ENCODE measurements around the gene HOXC4. TPM values are rescaled to one million over a fixed set of nuclear protein-coding genes. Genes with fewer than 3 reads are reported as not detected.

Gene HOXC4
- total and polyA plus RNA-seq, 12 donors = 0.78 to 7.4 (median 2.9) TPM

DNA sequence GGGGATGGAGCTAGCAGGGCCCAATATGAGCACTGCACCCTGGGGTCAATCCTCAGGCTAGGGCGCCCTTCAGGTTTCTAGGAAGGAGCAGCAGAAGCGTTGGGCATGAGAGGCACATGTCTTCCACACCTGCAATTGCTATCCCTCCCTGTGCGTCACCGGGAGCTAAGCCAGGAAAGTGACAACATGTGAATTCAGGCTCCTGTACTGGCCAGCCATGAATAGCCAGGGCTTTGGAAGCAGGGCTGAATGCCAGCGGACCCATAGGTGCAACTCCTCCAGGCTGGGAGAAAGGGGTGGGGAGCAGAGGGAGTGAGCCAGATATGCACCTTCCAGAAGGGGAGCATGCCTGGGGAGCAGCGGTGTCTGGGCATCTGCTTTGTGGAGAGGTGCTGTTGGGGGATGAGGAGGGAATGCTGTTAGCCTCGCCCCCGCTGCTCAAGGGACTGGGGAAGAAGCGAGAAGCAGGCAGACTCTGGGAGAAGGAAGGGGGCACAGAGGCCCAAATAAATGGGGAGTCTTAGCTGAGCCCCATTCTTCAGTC lies 14.7 kb upstream of the HOXC4 start:
- Histone ChIP-seq H3K27ac (peak overlapping the region in 2 of 5 donors; percentile 56 to 82), H3K9me3 (replicated peaks in 1 of 3) (no peaks in the 10 kb centered on the region), H3K4me1 (replicated peaks in 1 of 2) (peaks cover 2 to 6% of the 10 kb centered on the region in 2 donors), H3K4me3 (no peak overlapping the region), H3K27me3 (no peaks in the 10 kb centered on the region), H3K36me3 (replicated peaks in 1 of 2) (no peaks in the 10 kb centered on the region)
- 61 to 72% (median 69%) methylated on average over 7 to 9 of the region's 9 CpGs for WGBS, 4 donors
- peak in 2 of 7 donors; percentile 23 to 75 for DNase-seq
- TF ChIP-seq, protein P1, sequence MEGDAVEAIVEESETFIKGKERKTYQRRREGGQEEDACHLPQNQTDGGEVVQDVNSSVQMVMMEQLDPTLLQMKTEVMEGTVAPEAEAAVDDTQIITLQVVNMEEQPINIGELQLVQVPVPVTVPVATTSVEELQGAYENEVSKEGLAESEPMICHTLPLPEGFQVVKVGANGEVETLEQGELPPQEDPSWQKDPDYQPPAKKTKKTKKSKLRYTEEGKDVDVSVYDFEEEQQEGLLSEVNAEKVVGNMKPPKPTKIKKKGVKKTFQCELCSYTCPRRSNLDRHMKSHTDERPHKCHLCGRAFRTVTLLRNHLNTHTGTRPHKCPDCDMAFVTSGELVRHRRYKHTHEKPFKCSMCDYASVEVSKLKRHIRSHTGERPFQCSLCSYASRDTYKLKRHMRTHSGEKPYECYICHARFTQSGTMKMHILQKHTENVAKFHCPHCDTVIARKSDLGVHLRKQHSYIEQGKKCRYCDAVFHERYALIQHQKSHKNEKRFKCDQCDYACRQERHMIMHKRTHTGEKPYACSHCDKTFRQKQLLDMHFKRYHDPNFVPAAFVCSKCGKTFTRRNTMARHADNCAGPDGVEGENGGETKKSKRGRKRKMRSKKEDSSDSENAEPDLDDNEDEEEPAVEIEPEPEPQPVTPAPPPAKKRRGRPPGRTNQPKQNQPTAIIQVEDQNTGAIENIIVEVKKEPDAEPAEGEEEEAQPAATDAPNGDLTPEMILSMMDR (IDR thresholded peaks at IDR 0.05) = no peak
- TF ChIP-seq POLR2A (IDR thresholded peaks at IDR 0.05) = no peak
- intact Hi-C loops (cut with DNase I) = loop anchor here in 1 of 2 donors (10.0 kb wide), 1 partner anchor 96 kb away; no protein-coding TSS in a partner anchor

DNA sequence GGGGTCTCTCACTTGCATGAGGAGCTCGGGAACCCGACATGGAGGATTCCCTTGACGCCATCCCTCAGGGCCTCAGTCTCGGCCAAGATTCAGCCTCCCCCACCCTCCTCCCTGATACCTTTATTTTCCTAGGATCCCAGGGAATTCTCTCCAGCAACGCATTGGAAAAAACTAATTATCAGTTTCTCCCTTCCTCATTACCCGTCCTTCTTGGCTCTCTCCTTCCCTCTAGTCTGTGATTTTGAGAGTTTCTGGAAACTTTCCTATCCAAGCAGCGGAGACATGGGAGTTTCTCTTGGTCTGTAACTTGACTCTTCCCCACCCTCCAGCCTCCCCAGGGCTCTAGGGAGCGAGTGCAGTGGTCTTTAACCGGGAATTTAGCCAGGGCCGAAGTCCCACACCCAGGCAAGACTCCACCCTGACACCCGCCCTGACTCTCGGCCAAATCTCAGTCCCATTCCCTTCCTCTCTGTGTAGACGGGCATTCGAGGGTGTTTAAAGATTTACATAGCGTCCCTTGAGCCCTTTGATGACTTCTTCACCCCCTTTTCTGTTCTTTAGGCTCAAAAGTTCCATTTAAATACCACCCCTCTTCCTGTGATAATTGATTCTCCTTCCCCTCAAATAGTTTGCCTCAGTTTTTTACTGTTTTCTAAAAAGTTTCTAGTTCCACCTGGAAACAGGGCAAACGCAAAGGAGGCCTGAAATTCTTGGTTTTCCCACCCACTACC lies 14.1 kb upstream of the HOXC4 start:
- TF ChIP-seq, protein P1 (IDR thresholded peaks at IDR 0.05) = no peak
- no peak for TF ChIP-seq POLR2A (IDR thresholded peaks at IDR 0.05)
- Histone ChIP-seq H3K4me3 (no peak overlapping the region), H3K27ac (peak overlapping the region in 2 of 5 donors; percentile 56 to 82), H3K9me3 (replicated peaks in 1 of 3) (no peaks in the 10 kb centered on the region), H3K27me3 (no peaks in the 10 kb centered on the region), H3K4me1 (replicated peaks in 1 of 2) (no peaks in the 10 kb centered on the region), H3K36me3 (replicated peaks in 1 of 2) (no peaks in the 10 kb centered on the region)
- DNase-seq = peak in 2 of 7 donors; percentile 44 to 48
- WGBS, 4 donors = 57 to 64% (median 59%) methylated on average over 16 of the region's 16 CpGs
- intact Hi-C loops (cut with DNase I) = loop anchor here in 1 of 2 donors (10.0 kb wide), 1 partner anchor 95 kb away; no protein-coding TSS in a partner anchor

DNA sequence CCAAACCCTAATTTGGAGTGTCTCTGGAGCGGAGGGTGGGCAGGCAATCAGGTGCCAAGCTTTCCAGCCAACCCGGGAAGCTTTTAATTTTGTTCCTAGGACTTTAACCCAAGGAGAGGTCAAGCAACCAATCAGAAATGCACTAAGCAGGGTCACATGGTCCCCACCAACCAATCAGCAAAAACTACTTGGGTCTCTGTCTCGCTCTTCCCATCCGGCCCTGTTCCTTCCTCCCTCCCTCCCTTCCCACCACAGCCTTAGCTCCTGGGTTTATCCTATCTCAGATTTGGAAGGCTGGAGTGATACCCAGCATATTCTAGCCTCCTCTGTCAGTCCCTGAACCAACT lies 13.5 kb upstream of the HOXC4 start:
- no peak for TF ChIP-seq POLR2A (IDR thresholded peaks at IDR 0.05)
- TF ChIP-seq, protein P1 (IDR thresholded peaks at IDR 0.05) = no peak
- H3K4me1 ChIP-seq (replicated peaks in 1 of 2) = no peaks in the 10 kb centered on the region
- DNase-seq = peak in 1 of 7 donors; percentile 24
- H3K9me3 ChIP-seq (replicated peaks in 1 of 3) = no peaks in the 10 kb centered on the region
- H3K4me3 ChIP-seq = no peak overlapping the region
- WGBS, 4 donors = 48 to 66% (median 59%) methylated on average over 4 of the region's 4 CpGs
- intact Hi-C loops (cut with DNase I) = no loop called here
- H3K27ac ChIP-seq = peak overlapping the region in 2 of 5 donors; percentile 56 to 82
- no peaks in the 10 kb centered on the region for H3K27me3 ChIP-seq
- H3K36me3 ChIP-seq (replicated peaks in 1 of 2) = no peaks in the 10 kb centered on the region

DNA sequence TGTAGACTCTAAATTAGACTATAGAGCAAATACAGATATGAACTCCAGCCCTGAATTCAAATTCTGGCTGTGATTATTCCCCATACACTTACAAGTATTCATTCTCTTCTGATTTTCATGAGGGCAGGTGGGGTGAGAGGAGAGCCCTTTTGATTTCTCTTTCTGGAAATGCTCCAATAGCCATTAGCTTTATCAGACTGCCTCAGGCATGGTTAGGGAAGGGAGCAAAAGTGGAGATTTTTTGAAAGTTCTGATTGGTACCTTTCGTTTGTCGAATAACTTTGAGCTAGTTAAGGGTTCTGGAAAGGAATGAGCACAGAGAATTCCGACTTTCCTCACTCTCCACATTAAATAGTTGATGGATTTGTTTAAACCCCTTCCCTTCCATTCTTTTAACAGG lies 13.0 kb upstream of the HOXC4 start:
- Histone ChIP-seq H3K27me3 (no peaks in the 10 kb centered on the region), H3K4me1 (replicated peaks in 1 of 2) (no peaks in the 10 kb centered on the region), H3K36me3 (replicated peaks in 1 of 2) (no peaks in the 10 kb centered on the region), H3K4me3 (no peak overlapping the region), H3K27ac (peak overlapping the region in 1 of 5 donors; percentile 56), H3K9me3 (replicated peaks in 1 of 3) (no peaks in the 10 kb centered on the region)
- 68 to 76% (median 72%) methylated on average over 3 of the region's 3 CpGs for WGBS, 4 donors
- DNase-seq = no peak
- intact Hi-C loops (cut with DNase I) = no loop called here
- TF ChIP-seq POLR2A (IDR thresholded peaks at IDR 0.05) = no peak
- TF ChIP-seq, protein P1 (IDR thresholded peaks at IDR 0.05) = no peak
